Stimulated activated CD4-positive, alpha-beta T cell treated with anti-CD3 and anti-CD28 coated beads, TNF-alpha, amount 100 ng/mL, for 1 hour (primary cell): ENCODE measurements around the gene GOLM1.

Source experiments
- DNase-seq, 3 donors: peaks; one replicate each; pipeline ENCODE4 v3.0.0-alpha.2; 2020; ENCODE audit warnings: low read depth in 3 of 3, low spot score in 1 of 3

GOLM1 gene

DNA sequence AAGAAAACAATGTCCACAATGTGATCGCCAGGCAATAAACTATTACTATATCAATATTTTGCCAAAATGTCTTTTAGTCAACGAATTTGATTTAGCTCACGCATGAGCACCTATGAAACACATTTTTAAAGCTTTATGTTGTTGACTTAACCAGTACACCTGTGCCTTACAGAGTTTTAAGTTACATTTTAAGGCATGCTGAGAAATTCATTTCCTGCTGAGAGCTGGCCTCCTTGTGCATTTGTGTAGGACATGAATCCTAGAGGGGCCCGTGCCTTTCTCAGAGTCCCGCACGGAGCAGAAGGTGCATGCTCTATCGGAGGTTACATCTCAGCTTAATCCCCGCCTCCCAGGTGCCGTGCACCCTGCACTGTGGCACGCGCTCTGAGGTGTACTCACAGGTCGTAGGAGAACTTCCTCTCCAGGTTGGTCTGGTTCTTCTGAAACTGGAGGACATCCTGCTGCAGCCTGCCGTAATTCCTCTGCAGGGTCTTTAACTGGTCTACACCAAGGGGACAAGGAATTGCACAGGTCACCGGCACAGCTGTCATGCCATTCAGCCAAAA lies 53.2 kb downstream of the GOLM1 start:
- DNase-seq: no peak

DNA sequence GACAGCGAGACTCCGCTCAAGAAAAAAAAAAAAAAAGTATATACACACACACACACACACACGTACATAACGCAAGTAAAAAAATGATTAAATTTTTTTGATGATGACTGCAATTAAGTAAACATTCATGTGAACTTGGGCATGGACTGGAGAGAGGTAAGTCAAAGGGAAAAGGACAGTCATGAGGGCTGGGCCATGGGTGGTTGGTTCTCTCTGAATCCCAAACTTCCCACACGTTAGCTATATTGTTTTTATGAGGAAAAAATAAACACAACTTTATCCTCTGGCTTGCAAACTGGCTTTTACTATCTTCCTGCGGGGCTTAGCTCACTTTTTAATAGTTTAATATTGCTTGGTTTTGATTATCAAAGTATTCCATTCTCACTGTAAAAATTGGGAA lies 53.7 kb downstream of the GOLM1 start:
- DNase-seq: no peak

DNA sequence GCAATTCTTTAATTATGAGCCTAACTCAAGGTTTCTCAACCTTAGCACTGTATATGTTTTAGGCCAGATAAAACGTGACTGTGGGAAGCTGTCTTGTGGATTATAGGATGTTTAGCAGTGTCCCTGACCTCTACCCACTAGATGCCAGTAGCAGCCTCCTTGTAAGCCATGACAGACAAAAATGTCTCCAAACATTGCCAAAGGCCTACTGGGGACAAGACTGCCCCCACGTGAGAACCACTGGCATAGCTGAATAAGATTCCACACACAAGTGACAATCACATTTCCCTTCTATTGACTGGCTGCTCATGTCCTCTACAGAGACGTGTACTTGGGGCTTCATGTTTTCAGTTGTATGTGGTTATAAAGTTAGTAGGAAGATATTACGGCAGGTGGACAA lies 55.4 kb downstream of the GOLM1 start:
- no peak for DNase-seq

DNA sequence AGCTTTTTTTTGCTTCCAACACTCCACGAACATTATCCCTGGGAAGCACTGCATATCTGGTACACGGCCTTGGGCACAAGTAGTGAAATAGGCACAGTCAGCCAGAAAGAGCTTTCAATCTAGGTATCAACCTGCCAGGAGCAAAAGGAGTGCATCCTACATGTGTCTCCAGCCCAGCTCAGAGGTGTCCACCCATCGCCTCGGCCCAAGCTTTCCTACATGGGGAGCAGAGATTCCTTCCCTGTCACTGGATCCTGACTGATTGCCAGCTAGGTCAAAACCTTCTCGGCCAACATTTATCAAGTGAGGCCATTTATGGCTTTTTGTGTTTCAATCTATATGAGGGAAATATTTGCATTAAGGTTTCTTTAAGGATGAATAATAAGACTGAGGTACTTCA lies 55.8 kb downstream of the GOLM1 start:
- DNase-seq: no peak

DNA sequence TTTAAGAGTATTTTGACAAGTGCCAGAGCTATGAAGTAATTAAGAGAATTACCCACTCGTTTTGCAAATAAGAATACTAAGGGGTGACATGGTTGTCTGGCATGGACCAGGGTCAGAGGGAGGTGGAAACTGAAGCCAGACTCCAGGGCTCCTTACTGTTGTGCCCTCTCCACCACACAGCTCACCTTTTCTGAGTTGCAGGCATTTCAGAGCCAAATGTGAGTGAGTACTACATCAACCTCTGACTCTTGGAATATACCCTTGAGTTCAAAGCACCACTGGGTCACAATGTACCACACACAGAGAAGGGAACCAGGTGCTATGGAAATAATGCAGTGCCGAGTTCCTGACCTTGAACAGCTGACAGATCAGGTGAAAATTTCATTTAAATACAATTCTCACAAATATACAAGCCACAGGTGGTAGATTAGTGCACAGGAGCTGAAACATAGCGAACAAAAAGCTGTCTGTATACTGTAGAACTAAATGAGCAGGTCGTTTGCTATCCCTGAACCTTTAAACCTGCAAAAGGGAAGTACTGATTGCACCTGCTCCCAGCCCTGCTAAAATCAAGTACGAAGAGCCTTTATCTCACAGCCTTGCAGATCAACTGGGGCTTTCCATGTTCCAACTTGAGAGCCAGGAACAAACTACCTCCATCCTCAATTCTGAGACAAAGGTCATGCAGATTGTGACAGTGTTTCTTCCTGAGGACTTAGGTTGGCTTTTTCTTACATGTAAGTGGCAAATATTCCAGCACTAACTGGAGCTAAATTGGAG lies 57.0 kb downstream of the GOLM1 start:
- DNase-seq: no peak

DNA sequence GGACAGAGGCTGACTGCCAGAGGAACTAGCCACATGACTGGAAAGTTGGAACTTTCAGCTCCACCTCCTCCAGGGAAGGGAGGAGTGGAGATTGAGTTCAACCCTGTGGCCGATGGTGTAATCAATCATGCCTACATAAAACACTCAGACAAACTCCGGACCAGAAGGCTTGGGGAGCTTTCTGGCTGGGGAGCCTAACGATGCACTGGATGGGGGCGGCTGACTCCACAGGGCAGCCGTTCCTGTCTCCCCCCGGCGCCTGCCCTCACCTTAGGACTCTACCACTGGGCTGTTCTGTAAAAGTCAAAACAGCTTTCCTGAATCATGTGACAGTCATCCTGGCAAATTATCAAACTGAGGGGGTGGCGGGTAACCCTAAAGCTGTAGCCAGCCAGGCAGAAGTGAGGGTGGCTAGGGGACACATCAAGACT lies 58.0 kb downstream of the GOLM1 start:
- no peak for DNase-seq

DNA sequence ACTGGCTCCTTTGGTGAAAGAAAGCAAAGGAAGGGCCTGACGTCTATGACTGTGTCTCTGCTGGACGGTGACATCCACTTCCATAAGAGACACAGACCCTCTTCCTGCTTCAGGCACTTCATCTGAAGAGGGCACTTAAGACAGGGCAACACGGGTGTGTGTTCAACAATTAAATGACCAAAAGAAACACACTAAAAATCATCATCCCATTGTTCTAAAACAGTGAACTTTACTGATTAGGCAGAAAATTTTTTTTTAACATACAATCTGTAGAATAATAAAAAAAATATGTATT lies 58.5 kb downstream of the GOLM1 start:
- DNase-seq: no peak

DNA sequence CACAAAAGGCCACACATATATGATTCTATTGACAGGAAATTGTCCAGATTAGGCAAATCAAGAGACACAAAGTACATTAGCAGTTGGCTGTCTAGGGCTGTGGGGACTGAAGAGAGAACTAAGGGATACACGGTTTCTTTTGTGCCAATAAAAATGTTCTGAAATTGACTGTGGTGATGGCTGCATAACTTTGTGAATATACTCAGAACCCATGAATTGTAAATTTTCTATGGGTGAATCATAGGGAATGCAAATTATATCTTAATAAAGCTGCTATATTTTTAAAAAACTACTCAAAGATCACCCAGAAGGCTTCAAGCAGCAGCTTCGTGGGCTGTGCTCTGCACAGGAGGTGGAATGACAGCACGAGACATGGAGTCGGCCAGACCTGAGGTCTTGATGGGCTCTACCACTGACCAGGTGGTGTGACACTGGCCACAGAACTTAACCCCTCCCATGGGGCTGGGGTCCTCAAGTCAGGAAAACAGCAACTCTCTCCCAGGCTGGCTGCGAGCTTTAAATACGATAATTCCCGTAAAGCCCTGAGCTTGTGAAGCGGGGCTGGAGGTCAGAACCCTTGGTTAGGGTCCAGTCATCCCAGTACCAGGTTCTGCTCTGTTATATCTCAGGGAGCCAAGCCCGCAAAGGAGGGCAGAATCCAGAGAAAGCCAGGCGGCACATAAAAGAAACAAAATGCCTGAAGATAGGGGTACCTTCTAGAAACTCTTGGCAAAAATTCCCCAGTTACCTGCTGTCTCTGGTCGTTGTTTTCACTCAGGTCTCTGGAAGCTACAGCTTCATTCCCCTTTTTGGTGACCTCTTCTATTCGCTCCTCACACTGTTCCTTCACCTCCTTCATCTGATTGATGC lies 59.1 kb downstream of the GOLM1 start:
- no peak for DNase-seq

DNA sequence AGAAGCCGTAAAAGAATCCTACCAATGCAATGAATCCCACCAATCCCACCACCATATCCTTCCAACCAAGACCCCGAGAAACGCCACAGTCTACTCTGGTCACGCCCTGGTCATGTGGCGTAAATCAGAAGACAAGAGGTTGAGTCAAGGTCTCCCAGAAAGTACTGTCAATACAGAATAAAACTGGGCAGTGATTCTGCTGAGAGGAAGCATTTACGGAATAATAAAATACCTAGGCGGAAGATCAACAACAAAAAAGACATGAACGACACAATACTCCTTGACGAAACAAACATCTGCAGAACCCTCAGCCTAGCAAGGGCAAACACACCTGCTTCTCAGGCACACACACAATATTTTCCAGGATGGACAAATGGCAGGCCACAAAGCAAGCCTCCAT lies 62.8 kb downstream of the GOLM1 start:
- DNase-seq: no peak

DNA sequence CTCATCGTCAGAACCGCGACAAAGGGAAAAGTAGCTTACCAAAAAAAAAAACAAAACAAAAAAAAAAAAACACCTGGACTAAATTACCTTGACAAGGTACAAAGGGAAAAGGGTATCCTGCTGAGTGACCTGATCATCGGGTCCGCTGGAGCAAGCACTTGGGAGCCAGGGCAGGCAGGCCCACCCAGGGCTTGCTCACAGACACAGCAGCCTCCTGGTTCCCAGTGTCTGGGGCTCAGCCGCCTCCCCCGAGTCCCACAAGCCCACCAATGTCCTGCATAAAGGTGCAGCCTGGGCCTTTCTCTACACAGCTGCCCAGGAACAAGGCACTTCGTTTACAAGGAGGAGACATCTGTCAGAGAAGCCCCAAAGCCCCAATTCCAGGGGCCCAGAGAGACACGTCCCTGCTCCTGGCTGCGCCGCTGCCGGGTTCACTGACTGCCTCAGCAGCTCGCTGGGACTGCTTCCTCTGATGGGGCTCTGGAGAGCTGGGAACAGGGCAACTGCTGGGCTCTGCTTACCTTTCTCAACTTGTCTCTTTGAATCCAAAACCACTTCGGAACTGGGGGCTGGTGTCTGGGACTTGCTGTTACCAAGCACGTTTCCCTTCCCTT lies 63.4 kb downstream of the GOLM1 start:
- DNase-seq: no peak

DNA sequence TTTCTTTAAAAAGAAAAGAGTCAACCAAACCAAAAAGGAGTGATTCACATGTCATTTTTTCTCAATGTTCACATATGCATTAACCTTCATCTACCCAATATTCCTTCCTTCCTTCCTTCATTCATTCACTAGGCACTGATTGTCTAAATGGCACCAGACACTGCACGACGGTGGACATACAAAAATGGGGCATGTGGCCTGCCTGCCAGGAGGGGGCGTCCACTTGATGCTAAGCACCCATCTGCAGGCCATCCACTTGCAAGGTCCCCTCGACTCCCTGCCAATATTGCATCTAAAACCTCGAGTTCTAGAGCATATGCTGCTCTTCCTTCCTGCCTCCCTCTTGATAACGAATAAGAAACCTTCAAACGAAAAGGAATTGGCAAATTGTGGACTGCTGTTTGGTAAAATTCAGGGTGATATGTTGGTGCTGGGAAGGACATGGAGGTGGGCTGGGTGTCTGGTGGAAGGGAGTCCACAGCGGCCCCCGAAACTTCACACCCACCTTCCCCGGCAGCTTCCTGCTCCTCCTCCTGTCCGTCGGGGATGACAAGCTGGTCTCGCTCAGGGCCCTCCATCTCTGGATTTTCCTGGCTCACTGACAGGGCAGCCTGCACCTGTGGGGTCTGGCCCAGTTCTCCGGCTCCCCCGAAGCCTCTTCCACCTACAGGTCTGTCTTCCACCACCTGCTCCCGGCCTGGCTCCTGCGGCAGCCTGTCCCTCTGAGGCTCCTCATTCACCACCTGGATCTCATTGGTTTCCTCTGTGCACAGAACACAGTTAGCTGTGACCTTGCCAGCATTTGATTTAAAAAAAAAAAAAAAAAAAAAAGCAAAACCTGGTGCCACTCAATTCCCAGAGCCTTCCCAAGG lies 64.3 kb downstream of the GOLM1 start:
- DNase-seq: no peak

DNA sequence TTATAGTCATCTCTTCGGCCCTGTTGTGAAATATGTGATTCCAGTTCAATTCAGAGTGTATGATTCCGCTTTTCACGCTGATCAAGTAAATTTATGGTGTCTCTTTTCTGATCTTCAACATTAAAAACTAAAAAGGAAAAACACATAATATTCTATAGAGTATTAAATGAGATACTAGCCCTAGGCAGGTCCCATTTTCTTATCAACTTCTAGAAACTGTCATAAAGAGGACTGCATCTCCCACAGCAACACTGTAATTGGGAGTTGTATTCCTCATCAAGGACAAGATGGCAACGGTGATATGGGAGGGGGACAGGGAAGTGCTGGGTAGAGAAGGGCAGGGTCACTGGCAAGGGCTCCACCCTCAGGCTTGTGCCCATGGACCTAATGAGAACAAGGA lies 71.6 kb downstream of the GOLM1 start:
- DNase-seq: no peak

DNA sequence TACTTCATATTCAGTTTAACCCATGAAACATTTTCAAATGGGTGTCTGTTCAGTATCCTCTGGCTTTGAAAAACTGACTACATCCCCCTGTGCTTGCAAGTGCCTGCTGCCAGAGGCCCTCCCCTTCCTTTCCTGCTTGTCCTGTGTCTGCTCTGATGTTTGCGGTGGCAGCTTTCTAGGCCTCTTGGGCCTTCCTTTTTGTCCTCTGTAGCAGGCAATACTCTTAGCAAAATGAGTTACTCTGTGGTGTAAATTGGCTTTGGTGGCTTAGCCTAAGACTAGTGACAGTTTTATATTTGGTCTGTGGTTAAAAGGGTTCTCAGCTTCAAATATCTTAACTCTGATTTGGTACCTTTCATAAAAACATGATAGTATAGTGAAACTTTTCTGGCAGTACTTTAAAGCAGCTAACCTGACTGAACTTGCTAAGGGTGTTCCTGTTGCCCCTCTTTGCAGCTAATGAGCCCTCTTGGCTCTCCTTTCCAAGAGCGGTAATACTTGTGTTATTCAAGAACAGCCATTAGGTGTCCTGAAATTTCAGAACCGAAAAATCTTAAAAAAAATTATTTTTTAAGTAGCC lies 76.6 kb downstream of the GOLM1 start:
- no peak for DNase-seq

DNA sequence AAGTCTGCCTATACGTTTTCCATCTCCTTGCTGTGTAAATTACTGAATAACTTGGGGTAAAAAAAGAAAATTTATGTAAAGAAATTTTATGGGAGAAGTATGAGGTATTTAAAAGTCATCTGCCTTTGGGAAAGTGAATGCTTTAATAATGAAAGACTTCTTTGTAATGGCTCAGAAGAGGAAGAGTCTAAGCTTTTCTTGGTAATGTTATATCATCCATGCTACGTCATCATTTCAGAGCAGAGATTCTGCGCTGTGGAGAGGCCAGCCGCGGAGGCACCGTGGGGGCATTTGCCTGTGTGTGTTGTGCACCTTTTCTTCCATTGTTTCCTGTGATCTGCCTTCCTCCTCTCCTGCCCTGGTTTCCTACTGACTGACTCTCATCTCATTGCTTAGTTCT lies 78.2 kb downstream of the GOLM1 start:
- DNase-seq: no peak

DNA sequence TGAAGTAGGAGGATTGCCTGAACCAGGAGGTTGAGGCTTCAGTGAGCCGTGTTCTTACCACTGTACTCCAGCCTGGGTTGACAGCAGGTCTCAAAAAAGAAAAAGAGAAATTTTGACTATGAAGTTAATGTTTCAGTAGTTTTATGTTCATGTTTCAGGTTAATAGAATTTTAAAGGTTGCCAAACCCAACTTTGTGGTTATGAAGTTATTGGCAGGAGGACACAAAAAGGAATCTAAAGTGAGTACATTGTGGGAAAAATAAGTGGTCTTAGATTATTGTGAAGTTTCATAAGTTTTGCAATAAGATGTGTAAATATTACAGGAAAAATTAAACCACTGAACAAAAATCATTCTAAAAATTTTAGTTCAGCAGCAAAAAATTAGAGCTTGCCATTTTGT lies 78.6 kb downstream of the GOLM1 start:
- no peak for DNase-seq

DNA sequence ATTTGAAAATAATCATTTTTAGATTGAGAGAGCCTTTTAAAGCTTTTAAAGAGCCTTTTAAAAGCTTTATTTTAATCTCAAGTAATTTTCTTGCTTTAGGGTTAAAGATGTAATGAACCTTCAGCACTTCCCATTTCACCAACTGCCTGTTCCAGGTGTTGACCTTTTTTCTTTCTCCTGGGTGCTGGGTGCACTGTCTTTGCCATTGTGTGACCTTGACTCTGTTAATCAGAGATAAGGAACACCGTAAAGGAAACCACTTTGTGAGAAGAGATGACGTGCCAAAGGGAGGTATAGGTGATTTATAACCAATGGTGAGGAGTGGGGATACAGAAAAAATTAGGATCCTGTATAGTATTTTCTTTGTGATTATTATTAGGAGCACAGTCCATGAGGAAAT lies 90.2 kb downstream of the GOLM1 start:
- DNase-seq: no peak

DNA sequence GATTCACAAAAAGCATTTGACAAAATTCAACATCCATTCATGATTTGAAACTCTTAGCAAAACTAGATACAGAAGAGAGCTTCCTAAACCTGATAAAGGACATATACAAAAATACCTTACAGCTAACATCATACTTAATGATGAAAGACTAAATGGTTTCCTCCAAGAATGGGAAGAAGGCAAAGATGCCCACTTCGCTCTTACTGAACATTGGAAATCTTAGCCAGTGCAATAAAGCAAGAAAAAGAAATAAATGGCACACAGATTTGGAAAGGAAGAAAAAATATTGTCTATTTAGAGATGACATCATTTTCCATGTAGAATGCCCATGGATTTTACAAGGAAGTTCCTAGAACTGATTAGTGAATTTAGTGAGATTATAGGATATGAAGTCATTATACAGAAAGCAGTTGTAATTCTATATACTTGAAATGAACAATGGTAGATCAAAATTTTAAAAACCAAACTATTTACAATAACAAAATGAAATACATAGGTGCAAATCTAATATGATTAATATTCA lies 94.0 kb downstream of the GOLM1 start:
- no peak for DNase-seq

DNA sequence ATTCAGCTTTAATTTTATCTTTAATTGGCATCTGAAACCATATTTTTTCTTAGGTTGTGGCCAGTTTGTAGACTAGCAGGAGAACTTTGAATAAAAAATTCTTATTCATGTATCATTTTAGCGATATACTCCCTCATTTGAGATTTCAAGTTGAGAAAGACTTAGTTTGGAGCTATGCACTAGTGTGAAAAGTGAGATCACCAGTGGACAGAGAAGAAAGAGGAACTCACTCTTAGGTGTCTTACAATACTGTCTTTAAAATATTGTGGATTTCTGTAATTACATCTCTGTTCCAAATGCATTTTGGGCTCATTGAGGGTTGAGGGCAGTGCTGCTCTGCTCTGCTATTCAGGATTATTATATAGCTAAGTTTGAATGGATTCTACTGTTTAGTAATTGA lies 103.8 kb downstream of the GOLM1 start:
- no peak for DNase-seq

DNA sequence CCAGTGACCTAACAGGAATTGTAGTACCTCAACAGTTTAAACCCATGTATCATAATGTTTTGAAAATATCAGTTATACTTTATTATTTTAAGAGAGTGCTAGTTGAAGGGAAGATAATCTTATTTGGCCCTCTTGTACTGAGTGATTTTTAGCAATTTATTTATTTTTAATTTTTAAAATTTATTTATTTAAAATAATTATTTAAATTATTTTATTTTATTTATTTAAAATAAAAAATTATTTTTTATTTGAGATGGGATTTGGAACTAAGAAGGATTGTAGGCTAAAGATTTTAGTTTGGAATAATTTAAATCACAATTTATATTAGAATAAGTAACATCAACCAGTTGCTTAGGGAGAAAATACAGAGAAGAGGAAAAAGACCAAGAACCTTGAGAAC lies 104.3 kb downstream of the GOLM1 start:
- no peak for DNase-seq

DNA sequence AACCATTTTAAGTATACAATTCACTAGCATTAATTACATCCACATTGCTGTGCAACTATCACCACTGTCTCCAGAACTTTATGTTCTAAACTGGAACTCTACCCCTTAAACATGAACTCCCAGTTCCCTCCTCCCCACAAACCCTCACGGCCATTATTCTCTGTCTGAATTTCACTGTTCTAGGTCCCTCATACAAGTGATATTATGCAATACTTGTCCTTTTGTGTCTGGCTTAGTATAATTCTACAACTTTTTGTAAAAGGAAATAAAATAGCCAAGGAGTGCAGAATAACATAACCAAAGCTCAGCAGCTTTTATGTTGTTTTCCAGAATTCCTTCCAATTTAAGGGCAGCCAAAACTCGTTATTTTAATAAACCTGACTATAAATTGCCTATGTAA lies 105.2 kb downstream of the GOLM1 start:
- no peak for DNase-seq
